ENCODE measurements around the gene KCNJ10.

GRCh38 chr1:159996653-159997052, 73.3 kb downstream of the KCNJ10 start:
- TF ChIP-seq CTCF (optimal IDR thresholded peaks at IDR 0.05 in 1 of 3, IDR thresholded peaks at IDR 0.05 in 1 of 3, conservative IDR thresholded peaks at IDR 0.05 in 1 of 3; ENCODE audit: extremely low read depth in 1 of 3, insufficient read depth in 2 of 3, low read length in 3 of 3) (no peak), EZH2 (IDR thresholded peaks at IDR 0.05; ENCODE audit: low read length) (no peak)

Data from keratinocyte (primary cell).